ENCODE data around the gene FMO4. TPM values are rescaled to one million over a fixed set of nuclear protein-coding genes. Genes with fewer than 3 reads are reported as not detected.
"Not testable (repeated sequence)": the region's sequence is repeated elsewhere in the genome, so short reads cannot be mapped to it uniquely, and the experiment has no call there.

FMO4 gene
- total RNA-seq, 1 donor from 2014 or later: 4.9 TPM

GRCh38 chr1:171313319-171313834 lies 606 bp upstream of the FMO4 start:
- ATAC-seq (no peak), DNase-seq (ENCODE audit: low spot score) (no peak)
- intact Hi-C loops (cut with DNase I): no loop called here

- ATAC-seq: no peak
- intact Hi-C loops (cut with DNase I): no loop called here
- DNase-seq (ENCODE audit: low spot score): no peak
Measured at GRCh38 chr1:171329251-171329650, 15.3 kb downstream of the FMO4 start.

- ATAC-seq (no peak), DNase-seq (ENCODE audit: low spot score) (no peak)
- intact Hi-C loops (cut with DNase I): no loop called here
Measured at GRCh38 chr1:171334024-171334640, 20.1 kb downstream of the FMO4 start.

- ATAC-seq (no peak), DNase-seq (ENCODE audit: low spot score) (no peak)
- intact Hi-C loops (cut with DNase I): no loop called here
Measured at GRCh38 chr1:171335964-171336363, 22.0 kb downstream of the FMO4 start.

- intact Hi-C loops (cut with DNase I); DNase-seq (ENCODE audit: low spot score); ATAC-seq: not testable (repeated sequence)
Measured at GRCh38 chr1:171339345-171339744, 25.4 kb downstream of the FMO4 start.

GRCh38 chr1:171343727-171344472 lies 29.9 kb downstream of the FMO4 start:
- ATAC-seq: peak; percentile 58
- intact Hi-C loops (cut with DNase I): no loop called here
- no peak for DNase-seq (ENCODE audit: low spot score)

- intact Hi-C loops (cut with DNase I): no loop called here
- DNase-seq (ENCODE audit: low spot score): no peak
- ATAC-seq: peak; percentile 88
Measured at GRCh38 chr1:171344473-171344820, 30.5 kb downstream of the FMO4 start.

- ATAC-seq: no peak
- intact Hi-C loops (cut with DNase I): no loop called here
- DNase-seq (ENCODE audit: low spot score): no peak
Measured at GRCh38 chr1:171345536-171345935, 31.6 kb downstream of the FMO4 start.

GRCh38 chr1:171346881-171347280 lies 32.9 kb downstream of the FMO4 start:
- intact Hi-C loops (cut with DNase I): no loop called here
- no peak for DNase-seq (ENCODE audit: low spot score)
- no peak for ATAC-seq

GRCh38 chr1:171350594-171350993 lies 36.6 kb downstream of the FMO4 start:
- no peak for ATAC-seq
- DNase-seq (ENCODE audit: low spot score): no peak
- intact Hi-C loops (cut with DNase I): no loop called here

- intact Hi-C loops (cut with DNase I): no loop called here
- DNase-seq (ENCODE audit: low spot score): no peak
- no peak for ATAC-seq
Measured at GRCh38 chr1:171351961-171352360, 38.0 kb downstream of the FMO4 start.

- no peak for ATAC-seq
- intact Hi-C loops (cut with DNase I): no loop called here
- DNase-seq (ENCODE audit: low spot score): no peak
Measured at GRCh38 chr1:171352554-171352953, 38.6 kb downstream of the FMO4 start.

GRCh38 chr1:171355727-171356126 lies 41.7 kb downstream of the FMO4 start:
- DNase-seq (ENCODE audit: low spot score): no peak
- no peak for ATAC-seq
- intact Hi-C loops (cut with DNase I): no loop called here

- DNase-seq (ENCODE audit: low spot score) (no peak), ATAC-seq (no peak)
- intact Hi-C loops (cut with DNase I): no loop called here
Measured at GRCh38 chr1:171357179-171357578, 43.2 kb downstream of the FMO4 start.

GRCh38 chr1:171359355-171359648 lies 45.3 kb downstream of the FMO4 start:
- intact Hi-C loops (cut with DNase I): not testable (repeated sequence)

GRCh38 chr1:171359731-171360527 lies 45.9 kb downstream of the FMO4 start:
- ATAC-seq; DNase-seq (ENCODE audit: low spot score); intact Hi-C loops (cut with DNase I): not testable (repeated sequence)

More at GRCh38 chr1:171359355-171359648, 45.3 kb downstream of the FMO4 start:
- ATAC-seq; DNase-seq (ENCODE audit: low spot score): not testable (repeated sequence)

- ATAC-seq: peak; percentile 28
- no peak for DNase-seq (ENCODE audit: low spot score)
- intact Hi-C loops (cut with DNase I): no loop called here
Measured at GRCh38 chr1:171366085-171366484, 52.1 kb downstream of the FMO4 start.

GRCh38 chr1:171366816-171367215 lies 52.8 kb downstream of the FMO4 start:
- intact Hi-C loops (cut with DNase I): no loop called here
- DNase-seq (ENCODE audit: low spot score) (no peak), ATAC-seq (no peak)

GRCh38 chr1:171367436-171367835 lies 53.5 kb downstream of the FMO4 start:
- DNase-seq (ENCODE audit: low spot score) (no peak), ATAC-seq (no peak)
- intact Hi-C loops (cut with DNase I): no loop called here
